B cell (primary cell): ENCODE data around the gene NTNG1.

Source experiments
- EZH2 ChIP-seq: IDR thresholded peaks from 2 replicates; pipeline ENCODE4 v1.6.1; 2012; ENCODE audit warnings: borderline replicate concordance, low read depth, mild to moderate bottlenecking, moderate library complexity, low read length; ENCODE audit not compliant: insufficient read depth, poor library complexity, severe bottlenecking
- TF ChIP-seq, protein P1 (sequence below): fragments of 200-600 bp; IDR thresholded peaks from one replicate; pipeline ENCODE4 v1.8.0; 2022; ENCODE audit warnings: antibody characterized with exemption, mild to moderate bottlenecking

DNA sequence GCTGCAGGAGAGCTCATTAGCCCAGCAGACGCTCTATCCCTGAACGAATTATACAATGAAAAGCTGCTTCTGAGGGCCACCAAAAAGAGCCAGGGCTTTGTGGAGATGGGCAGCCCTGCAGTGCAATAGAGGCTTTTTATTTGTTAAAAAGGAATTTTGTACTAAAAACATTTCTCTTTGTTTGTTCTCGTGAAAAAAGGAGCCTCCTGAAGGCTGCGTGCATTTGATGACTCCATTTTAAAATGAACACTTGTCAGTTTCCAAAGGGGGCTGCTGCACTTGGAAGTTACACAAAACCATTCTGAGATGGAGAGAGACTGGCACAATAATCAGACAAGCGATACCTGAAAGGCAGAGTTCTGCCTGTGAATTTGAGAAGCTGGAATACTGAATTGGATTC is 202.8 kb downstream of the NTNG1 start:
- TF ChIP-seq, protein P1, sequence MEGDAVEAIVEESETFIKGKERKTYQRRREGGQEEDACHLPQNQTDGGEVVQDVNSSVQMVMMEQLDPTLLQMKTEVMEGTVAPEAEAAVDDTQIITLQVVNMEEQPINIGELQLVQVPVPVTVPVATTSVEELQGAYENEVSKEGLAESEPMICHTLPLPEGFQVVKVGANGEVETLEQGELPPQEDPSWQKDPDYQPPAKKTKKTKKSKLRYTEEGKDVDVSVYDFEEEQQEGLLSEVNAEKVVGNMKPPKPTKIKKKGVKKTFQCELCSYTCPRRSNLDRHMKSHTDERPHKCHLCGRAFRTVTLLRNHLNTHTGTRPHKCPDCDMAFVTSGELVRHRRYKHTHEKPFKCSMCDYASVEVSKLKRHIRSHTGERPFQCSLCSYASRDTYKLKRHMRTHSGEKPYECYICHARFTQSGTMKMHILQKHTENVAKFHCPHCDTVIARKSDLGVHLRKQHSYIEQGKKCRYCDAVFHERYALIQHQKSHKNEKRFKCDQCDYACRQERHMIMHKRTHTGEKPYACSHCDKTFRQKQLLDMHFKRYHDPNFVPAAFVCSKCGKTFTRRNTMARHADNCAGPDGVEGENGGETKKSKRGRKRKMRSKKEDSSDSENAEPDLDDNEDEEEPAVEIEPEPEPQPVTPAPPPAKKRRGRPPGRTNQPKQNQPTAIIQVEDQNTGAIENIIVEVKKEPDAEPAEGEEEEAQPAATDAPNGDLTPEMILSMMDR = no peak
- no peak for TF ChIP-seq EZH2
